RWPE1 (cell line): ENCODE data around the gene TXNRD2.

Experiments
- CTCF ChIA-PET: fragments of 350-600 bp; sonication (Branson Sonifier 250); formaldehyde crosslinking; extraction: SDS; loops from one replicate; lab custom pipeline; 2021; lab: Yijun Ruan, JAX
- POLR2A ChIA-PET: fragments of 400-600 bp; formaldehyde crosslinking; extraction: SDS; loops from one replicate; lab custom pipeline; 2020; ENCODE audit warnings: antibody characterized with exemption; ENCODE audit not compliant: low non-redundant PET; lab: Yijun Ruan, JAX
- DNase-seq: peaks from one replicate; pipeline ENCODE4 v3.0.0; 2012; ENCODE audit warnings: low spot score
- H3K27ac ChIP-seq: fragments of 450-650 bp; 2 replicates; pipeline ENCODE4 v1.5.1; 2017
- CTCF ChIP-seq: fragments of 450-650 bp; conservative IDR thresholded peaks from 2 replicates; pipeline ENCODE4 v1.5.1; 2017; ENCODE audit warnings: low read depth, mild to moderate bottlenecking

Gene TXNRD2

GRCh38 chr22:19847345-19847632 lies 94.3 kb downstream of the TXNRD2 start:
- CTCF ChIA-PET = interaction anchor here (1.0 kb wide), 1 partner anchor 8 kb away, joined by 4 read pairs; no protein-coding TSS in a partner anchor
- no peak for DNase-seq
- POLR2A ChIA-PET = no interaction called here
- TF ChIP-seq CTCF = no peak
- H3K27ac ChIP-seq = peak overlapping the region; percentile 87

GRCh38 chr22:19846620-19847344 lies 94.8 kb downstream of the TXNRD2 start:
- ChIA-PET POLR2A (no interaction called here), CTCF (interaction anchor here (1.0 kb wide), 1 partner anchor 9 kb away, joined by 4 read pairs; no protein-coding TSS in a partner anchor)
- peak overlapping the region; percentile 87 for H3K27ac ChIP-seq
- DNase-seq = no peak
- no peak for TF ChIP-seq CTCF

GRCh38 chr22:19845054-19845722 lies 96.4 kb downstream of the TXNRD2 start:
- CTCF ChIA-PET = interaction anchor here (0.7 kb wide), 1 partner anchor 349 kb away, joined by 3 read pairs; no protein-coding TSS in a partner anchor
- POLR2A ChIA-PET = no interaction called here
- H3K27ac ChIP-seq = peak overlapping the region; percentile 87
- no peak for TF ChIP-seq CTCF
- DNase-seq = no peak

GRCh38 chr22:19844377-19845053 lies 97.1 kb downstream of the TXNRD2 start:
- ChIA-PET CTCF (interaction anchor here (0.7 kb wide), 1 partner anchor 348 kb away, joined by 3 read pairs; no protein-coding TSS in a partner anchor), POLR2A (no interaction called here)
- no peak for DNase-seq
- peak overlapping the region; percentile 87 for H3K27ac ChIP-seq
- no peak for TF ChIP-seq CTCF

- DNase-seq = no peak
- TF ChIP-seq CTCF = no peak
- CTCF ChIA-PET = interaction anchor here (1.0 kb wide), 1 partner anchor 66 kb away, joined by 3 read pairs; no protein-coding TSS in a partner anchor
- POLR2A ChIA-PET = no interaction called here
- peak overlapping the region; percentile 87 for H3K27ac ChIP-seq
Observed at GRCh38 chr22:19843857-19844376, 97.7 kb downstream of the TXNRD2 start.
